NCI-H128 (cell line): ENCODE data around the gene USH2A.

Source experiments
- DNase-seq: peaks from one replicate; lab custom pipeline; 2025; ENCODE audit not compliant: unreplicated experiment; lab: John Stamatoyannopoulos, UW

USH2A gene

GRCh38 chr1:215877452-215877951 is 545.7 kb downstream of the USH2A start:
- no peak for DNase-seq

- DNase-seq = no peak
These were observed 547.5 kb downstream of the USH2A start for GRCh38 chr1:215875712-215876111.

GRCh38 chr1:215875236-215875635 is 548.0 kb downstream of the USH2A start:
- DNase-seq = no peak

DNA sequence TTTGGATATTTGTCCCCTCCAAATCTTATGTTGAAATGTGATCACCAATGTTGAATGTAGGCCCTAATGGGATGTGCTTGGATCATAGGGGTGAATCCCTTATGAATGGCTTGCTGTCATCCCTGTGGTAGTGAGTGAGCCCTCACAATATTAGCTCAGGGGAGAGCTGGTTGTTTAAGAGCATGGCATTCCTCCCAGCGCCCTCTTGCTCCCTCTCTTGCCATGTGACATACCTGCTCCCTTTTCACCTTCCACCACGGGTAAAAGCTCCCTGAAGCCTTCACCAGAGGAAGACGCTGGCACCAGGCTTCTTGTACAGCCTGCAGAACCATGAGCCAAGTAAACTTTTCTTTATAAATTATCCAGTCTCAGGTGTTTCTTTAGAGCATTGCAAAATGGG is 550.6 kb downstream of the USH2A start:
- DNase-seq = no peak

DNA sequence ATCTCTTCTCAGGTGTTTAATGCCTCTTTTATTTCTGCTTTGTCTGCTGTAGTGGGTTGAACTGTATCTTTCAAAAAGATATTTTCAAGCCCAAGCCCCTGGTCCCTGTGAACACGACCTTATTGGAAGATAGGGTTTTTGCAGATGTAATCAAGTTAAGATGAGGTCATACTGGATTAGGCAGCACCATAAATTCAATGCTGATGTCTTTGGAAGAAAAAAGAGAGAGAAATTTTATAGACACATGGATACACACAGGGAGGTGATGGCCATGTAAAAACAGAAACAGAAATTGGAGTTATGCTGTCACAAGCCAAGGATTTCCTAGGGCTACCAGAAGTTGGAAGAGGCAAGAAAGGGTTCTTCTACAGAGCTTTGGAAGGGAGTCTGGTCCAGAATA is 554.7 kb downstream of the USH2A start:
- no peak for DNase-seq

DNA sequence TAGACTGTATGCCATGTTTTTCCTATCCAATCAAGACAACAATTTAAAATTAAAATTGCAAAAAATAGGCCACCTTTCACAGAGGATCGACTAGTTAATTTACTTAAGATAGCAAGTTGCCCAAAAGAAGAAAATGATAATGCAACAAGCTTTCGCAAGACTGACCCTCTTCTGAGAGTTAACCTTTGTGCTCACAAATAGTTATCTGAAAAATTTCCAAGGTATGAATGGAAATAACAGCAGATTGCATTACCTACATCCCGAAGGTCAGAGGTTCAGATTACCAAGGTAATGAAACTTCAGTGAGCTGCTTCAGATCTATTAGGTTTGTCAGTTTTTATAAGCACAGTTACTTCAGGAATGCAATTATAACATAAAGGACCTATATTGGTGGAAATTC is 558.2 kb downstream of the USH2A start:
- DNase-seq = no peak

DNA sequence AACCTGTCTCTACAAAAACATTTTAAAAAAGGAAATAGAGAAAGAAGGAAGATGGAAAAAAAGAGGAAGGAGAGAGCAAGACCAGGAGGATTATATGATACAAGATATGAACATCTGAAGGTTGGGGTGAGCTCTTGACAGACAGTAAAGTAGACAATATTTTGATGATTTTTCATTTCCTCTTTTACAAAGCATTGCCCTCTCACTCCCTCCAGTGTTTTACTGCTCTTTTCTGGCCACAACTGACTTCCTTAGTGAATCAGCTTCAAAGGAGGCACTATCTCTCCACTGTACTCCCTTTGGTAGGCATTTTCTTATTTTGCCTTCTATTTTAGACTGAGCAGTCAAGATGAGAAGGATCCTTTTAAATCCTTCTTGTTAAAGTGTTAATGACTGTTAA is 559.5 kb downstream of the USH2A start:
- no peak for DNase-seq

DNA sequence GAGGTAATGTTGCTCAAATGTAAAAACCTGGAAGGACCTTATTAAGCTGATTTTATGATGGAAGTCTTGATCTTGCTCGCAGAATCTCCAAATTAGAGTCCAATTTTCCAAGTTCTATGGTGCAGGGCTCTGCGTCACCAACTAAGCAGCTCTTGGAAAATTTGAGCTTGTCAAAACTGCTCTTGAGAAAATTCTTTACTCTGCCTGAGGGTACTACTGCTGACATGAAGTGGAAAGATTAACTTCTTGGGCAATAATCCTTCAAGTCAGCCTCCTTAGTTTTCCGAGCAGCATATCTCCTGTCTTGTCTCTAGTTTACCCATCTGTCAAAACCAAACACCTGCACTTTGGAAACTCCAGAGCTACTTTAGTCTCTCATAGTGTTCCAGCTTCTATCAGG is 562.4 kb downstream of the USH2A start:
- no peak for DNase-seq

GRCh38 chr1:215857317-215857716 is 565.9 kb downstream of the USH2A start:
- DNase-seq = no peak

DNA sequence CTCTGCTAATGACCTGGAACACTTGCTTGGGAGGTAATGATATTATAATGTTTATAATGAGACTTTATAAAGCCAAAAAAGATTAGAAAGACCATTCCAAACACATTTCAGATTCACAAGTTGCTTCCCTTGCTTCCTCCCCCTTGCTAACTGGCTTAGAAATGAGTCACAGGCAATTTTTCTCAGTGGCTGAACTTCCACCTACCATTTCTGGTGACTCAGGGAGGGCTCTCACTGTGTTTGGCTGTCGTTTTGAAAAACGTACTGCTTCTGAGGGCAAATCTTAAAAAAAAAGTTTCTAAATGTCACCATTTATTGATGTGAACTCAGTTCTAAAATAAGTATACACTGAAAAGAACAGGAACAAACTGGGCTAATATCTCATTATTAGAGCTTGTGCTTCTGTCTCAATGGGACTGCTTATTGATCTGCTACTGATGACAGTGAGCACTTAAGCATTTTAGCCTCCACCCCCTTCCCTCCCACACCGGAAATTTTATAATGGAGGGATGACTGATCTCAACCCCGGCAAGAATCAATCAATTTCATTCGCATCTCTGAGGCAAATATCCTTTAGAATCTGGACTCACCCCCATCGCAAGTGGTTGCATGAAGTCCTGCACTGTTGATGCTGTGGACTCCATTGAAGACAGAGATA is 577.9 kb downstream of the USH2A start:
- no peak for DNase-seq

DNA sequence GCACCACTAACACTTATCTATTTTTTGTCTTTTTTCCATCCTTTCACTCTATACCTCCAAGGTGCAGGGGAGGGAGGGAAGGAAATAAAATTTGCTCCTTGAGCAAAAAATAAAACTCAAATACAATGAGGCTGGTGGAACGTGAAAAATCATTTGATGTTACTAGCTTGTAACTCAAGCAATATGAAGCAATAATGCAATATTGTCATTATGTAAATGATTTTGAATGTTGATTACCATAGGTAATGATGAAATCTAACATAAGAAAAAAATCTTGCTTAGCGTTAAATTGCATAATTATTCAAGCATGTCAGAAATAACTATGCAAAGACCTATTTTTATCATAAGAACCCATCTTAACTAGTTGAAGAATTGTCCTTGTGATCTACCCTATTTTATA is 578.5 kb downstream of the USH2A start:
- no peak for DNase-seq

DNA sequence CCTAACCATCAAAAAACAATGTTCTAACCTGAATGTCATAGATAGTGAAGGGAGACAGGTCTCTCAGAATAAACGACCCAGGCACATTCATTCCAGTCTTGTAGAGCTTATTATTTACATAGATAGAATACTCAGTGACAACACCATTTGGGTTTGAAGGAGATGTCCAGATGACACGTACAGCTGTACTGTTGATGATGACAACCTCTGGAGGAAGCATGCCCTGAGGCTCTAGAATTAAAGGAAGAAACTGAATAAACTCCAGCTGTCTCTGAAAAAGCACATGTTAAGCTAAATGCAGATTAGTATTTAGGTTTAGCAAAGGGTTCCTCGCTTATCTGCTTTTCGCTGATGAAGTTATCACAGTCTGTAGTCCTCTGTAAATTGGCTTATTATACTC is 579.0 kb downstream of the USH2A start:
- no peak for DNase-seq

- no peak for DNase-seq
These were observed 580.3 kb downstream of the USH2A start for GRCh38 chr1:215842905-215843304.

DNA sequence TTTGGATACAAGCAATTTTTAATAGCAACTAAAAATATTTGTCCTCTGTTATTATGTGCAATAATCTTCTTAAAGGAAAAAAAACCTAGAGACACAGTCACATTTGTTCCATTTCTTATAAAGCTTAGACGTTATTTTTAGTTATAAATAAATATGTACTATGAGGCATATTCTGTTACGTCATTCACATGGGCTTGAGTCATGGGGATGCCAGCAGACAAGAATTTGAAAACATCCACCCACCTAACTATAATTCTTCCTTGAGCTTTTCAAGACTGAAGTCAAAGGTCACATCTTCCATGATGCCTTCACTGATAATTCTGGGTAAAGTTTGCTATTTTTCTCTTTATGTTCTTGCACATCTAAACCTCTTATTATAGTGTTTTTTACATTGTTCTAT is 587.3 kb downstream of the USH2A start:
- DNase-seq = no peak

DNA sequence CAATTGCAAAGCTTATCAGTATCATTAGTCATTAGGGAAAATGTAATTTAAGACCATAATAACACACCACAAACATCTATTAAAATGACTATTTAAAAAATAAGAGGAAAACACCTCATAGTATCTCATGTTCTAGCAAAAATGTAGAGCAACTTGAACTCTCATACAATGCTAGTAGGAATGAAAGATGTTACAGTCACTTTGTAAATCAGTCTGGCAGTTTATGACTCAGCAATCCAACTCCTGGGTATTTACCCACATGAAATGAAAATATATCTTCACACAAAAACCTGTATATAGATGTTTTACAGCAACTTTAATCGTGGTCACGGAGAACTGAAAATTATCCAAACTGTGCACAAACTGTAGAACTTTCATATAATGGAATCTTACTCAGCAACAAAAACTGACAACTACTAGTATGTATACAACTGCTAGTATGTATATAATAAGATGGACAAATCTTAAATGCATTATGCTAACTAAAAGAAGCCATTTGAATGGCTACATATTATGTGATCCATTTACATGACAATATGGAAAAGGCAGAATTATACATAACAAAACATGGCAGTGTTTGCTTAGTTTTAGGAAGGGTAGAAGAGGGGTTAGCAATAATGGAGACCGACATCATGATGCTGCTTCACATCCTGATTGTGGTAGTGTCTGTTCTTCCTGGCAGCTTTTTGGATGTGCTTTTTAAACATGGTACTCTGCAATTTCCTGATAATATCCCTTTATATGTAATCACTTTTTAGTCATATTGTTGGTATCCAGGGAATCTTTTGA is 589.1 kb downstream of the USH2A start:
- DNase-seq = no peak

GRCh38 chr1:215830226-215830810 is 592.9 kb downstream of the USH2A start:
- no peak for DNase-seq

GRCh38 chr1:215825056-215825455 is 598.2 kb downstream of the USH2A start:
- DNase-seq = no peak

- DNase-seq = no peak
These were observed 599.0 kb downstream of the USH2A start for GRCh38 chr1:215824245-215824644.

- no peak for DNase-seq
These were observed 604.1 kb downstream of the USH2A start for GRCh38 chr1:215819114-215819513.

- no peak for DNase-seq
These were observed 615.3 kb downstream of the USH2A start for GRCh38 chr1:215807911-215808436.

DNA sequence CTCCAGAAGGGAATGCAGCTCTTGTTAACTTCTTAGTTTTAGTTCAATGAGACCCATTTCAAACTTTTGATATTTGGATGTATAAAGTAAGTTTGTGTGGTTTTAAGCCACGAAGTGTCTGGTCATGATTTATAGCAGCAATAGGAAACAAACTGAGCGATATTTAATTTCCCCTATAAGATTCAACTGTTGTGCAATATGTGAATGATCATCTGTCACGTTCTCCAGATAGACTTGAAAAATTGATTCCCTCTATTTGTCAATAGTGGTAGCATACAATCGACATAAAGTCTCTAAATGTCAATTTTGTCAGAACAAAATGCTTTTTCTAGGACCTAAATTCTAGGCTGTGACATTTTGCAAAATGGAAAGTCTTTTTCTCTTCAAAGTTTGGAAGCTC is 616.0 kb downstream of the USH2A start:
- DNase-seq = no peak

DNA sequence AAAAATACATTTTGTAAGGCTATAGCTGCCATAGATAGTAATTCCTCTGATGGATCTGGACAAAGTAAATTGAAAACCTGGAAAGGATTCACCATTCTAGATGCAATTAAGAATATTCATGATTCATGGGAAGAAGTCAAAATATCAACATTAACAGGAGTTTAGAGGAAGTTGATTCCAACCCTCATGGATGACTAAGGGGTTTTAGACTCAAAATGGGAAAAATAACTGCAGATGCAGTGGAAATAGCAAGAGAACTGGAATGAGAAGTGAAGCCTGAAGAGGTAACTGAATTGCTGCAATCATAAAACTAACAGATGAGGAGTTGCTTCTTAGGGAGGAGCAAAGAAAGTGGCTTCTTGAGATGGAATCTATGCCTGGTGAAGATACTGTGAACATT is 625.4 kb downstream of the USH2A start:
- no peak for DNase-seq
